Measurements from ENCODE around the gene TBL3. TPM values are rescaled to one million over a fixed set of nuclear protein-coding genes. Genes with fewer than 3 reads are reported as not detected.

The TBL3 gene
- polyA plus RNA-seq, 1 donor (not counting 4 experiments of a cell fraction or from before 2014, with no cell fraction given), result 27.8 TPM

GRCh38 chr16:2025878-2026460, 54.1 kb downstream of the TBL3 start:
- dilution Hi-C loops (cut with MboI; ENCODE audit: extremely low pct_ligation_motif_present, low sequenced_read_pairs), result no loop called here
- no peak overlapping the region for H3K4me3 ChIP-seq (ENCODE audit: control insufficient read depth in 2 of 3, extremely low read depth in 1 of 3, insufficient read depth in 2 of 3, low read depth in 1 of 3, low read length in 3 of 3)

GRCh38 chr16:2026461-2027023, 54.7 kb downstream of the TBL3 start, which contains the start of gene NHERF2:
NHERF2 (plus strand) TSS chr16:2026902; CDS start chr16:2027006, 104 bp downstream.
- DNase-seq (ENCODE audit: low read depth, low spot score) (no peak), FAIRE-seq (no peak)
- dilution Hi-C loops (cut with MboI; ENCODE audit: extremely low pct_ligation_motif_present, low sequenced_read_pairs), result no loop called here
- Histone ChIP-seq H3K4me2 (ENCODE audit: control insufficient read depth, extremely low read depth, insufficient read depth, low read depth, low read length) (peak within 1 kb of the TSS; percentile 76), H3K9me3 (ENCODE audit: control insufficient read depth, low read depth, low read length) (no peaks in the 10 kb centered on the region), H3K9me1 (ENCODE audit: control insufficient read depth, extremely low read depth, insufficient read depth, low read length) (no peaks in the 10 kb centered on the region), H3K4me1 (ENCODE audit: control insufficient read depth, extremely low read depth, insufficient read depth, low read length) (peaks cover 15% of the 10 kb centered on the region), H2AFZ (ENCODE audit: control insufficient read depth, low read length) (peak within 1 kb of the TSS; percentile 37), H3K9ac (ENCODE audit: control insufficient read depth, extremely low read depth, insufficient read depth, low read length) (peak within 1 kb of the TSS; percentile 9), H3K36me3 (ENCODE audit: control insufficient read depth in 2 of 2, extremely low read depth in 1 of 2, insufficient read depth in 2 of 2, low read length in 2 of 2) (no peaks in the 10 kb centered on the region), H3K27ac (ENCODE audit: control insufficient read depth, insufficient read depth, low read length) (no peak within 1 kb of the TSS), H4K20me1 (ENCODE audit: control insufficient read depth, extremely low read depth, insufficient read depth, low read length) (no peaks in the 10 kb centered on the region), H3K79me2 (ENCODE audit: control insufficient read depth, insufficient read depth, low read length) (no peaks in the 10 kb centered on the region), H3K4me3 (ENCODE audit: control insufficient read depth in 2 of 3, extremely low read depth in 1 of 3, insufficient read depth in 2 of 3, low read depth in 1 of 3, low read length in 3 of 3) (peak within 1 kb of the TSS; percentile 36 to 59 (median 55)), H3K27me3 (ENCODE audit: control insufficient read depth, extremely low read depth, insufficient read depth, low read length) (no peaks in the 10 kb centered on the region)
- no peak for TF ChIP-seq EZH2 (IDR thresholded peaks at IDR 0.05; ENCODE audit: low read length)
- TF ChIP-seq, protein P1, sequence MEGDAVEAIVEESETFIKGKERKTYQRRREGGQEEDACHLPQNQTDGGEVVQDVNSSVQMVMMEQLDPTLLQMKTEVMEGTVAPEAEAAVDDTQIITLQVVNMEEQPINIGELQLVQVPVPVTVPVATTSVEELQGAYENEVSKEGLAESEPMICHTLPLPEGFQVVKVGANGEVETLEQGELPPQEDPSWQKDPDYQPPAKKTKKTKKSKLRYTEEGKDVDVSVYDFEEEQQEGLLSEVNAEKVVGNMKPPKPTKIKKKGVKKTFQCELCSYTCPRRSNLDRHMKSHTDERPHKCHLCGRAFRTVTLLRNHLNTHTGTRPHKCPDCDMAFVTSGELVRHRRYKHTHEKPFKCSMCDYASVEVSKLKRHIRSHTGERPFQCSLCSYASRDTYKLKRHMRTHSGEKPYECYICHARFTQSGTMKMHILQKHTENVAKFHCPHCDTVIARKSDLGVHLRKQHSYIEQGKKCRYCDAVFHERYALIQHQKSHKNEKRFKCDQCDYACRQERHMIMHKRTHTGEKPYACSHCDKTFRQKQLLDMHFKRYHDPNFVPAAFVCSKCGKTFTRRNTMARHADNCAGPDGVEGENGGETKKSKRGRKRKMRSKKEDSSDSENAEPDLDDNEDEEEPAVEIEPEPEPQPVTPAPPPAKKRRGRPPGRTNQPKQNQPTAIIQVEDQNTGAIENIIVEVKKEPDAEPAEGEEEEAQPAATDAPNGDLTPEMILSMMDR (optimal IDR thresholded peaks at IDR 0.05 in 1 of 3, IDR thresholded peaks at IDR 0.05 in 1 of 3, conservative IDR thresholded peaks at IDR 0.05 in 1 of 3; ENCODE audit: extremely low read depth in 1 of 3, insufficient read depth in 2 of 3, low read length in 3 of 3), result no peak

More at GRCh38 chr16:2025878-2026460, 54.1 kb downstream of the TBL3 start:
- H3K9me3 ChIP-seq (ENCODE audit: control insufficient read depth, low read depth, low read length), result no peaks in the 10 kb centered on the region
- no peaks in the 10 kb centered on the region for H4K20me1 ChIP-seq (ENCODE audit: control insufficient read depth, extremely low read depth, insufficient read depth, low read length)
- H3K27me3 ChIP-seq (ENCODE audit: control insufficient read depth, extremely low read depth, insufficient read depth, low read length), result peaks cover under 1% of the 10 kb centered on the region
- no peaks in the 10 kb centered on the region for H3K36me3 ChIP-seq (ENCODE audit: control insufficient read depth in 2 of 2, extremely low read depth in 1 of 2, insufficient read depth in 2 of 2, low read length in 2 of 2)
- no peak overlapping the region for H3K4me2 ChIP-seq (ENCODE audit: control insufficient read depth, extremely low read depth, insufficient read depth, low read depth, low read length)
- H2AFZ ChIP-seq (ENCODE audit: control insufficient read depth, low read length), result no peak overlapping the region
- DNase-seq (ENCODE audit: low read depth, low spot score) (no peak), FAIRE-seq (no peak)
- H3K9me1 ChIP-seq (ENCODE audit: control insufficient read depth, extremely low read depth, insufficient read depth, low read length), result no peaks in the 10 kb centered on the region
- H3K27ac ChIP-seq (ENCODE audit: control insufficient read depth, insufficient read depth, low read length), result no peak overlapping the region
- TF ChIP-seq EZH2 (IDR thresholded peaks at IDR 0.05; ENCODE audit: low read length), result no peak
- TF ChIP-seq, protein P1 (optimal IDR thresholded peaks at IDR 0.05 in 1 of 3, IDR thresholded peaks at IDR 0.05 in 1 of 3, conservative IDR thresholded peaks at IDR 0.05 in 1 of 3; ENCODE audit: extremely low read depth in 1 of 3, insufficient read depth in 2 of 3, low read length in 3 of 3), result no peak
- peaks cover 15% of the 10 kb centered on the region for H3K4me1 ChIP-seq (ENCODE audit: control insufficient read depth, extremely low read depth, insufficient read depth, low read length)
- H3K79me2 ChIP-seq (ENCODE audit: control insufficient read depth, insufficient read depth, low read length), result no peaks in the 10 kb centered on the region
- no peak overlapping the region for H3K9ac ChIP-seq (ENCODE audit: control insufficient read depth, extremely low read depth, insufficient read depth, low read length)

All from keratinocyte (primary cell).